HCT116 (cell line): ENCODE results near the gene WWOX. TPM values are rescaled to one million over a fixed set of nuclear protein-coding genes. Genes with fewer than 3 reads are reported as not detected.

Experiments used
- ATAC-seq: fragments of 200-7000 bp; cut with Tn5 transposase; 2 replicates; pipeline ENCODE4 v1.9.1; 2020; ENCODE audit warnings: mild to moderate bottlenecking, moderate library complexity
- BruUV-seq: library from RNA; stranded (reverse); fragments of 400-500 nt; replicated peaks from 2 replicates; lab custom pipeline; 2021; lab: Mats Ljungman, UMichigan
- CTCF ChIA-PET: fragments of 300-600 bp; sonication (Branson Sonifier 250); formaldehyde crosslinking; loops from one replicate; lab custom pipeline; 2021; ENCODE audit warnings: antibody characterized with exemption; lab: Charles Lee
- POLR2A ChIA-PET: fragments of 300-600, 350-600 bp; sonication (Branson Sonifier 250); formaldehyde crosslinking; loops from one replicate; lab custom pipeline; 2021; ENCODE audit warnings: antibody characterized with exemption; lab: Charles Lee
- RAD21 ChIA-PET, 2 experiments: fragments of 300-600 bp; sonication (Branson Sonifier 250); formaldehyde crosslinking; loops; one replicate each; lab custom pipeline; 2023; ENCODE audit warnings: low total read pairs in 2 of 2; ENCODE audit not compliant: uncharacterized antibody in 2 of 2, unreplicated experiment in 2 of 2, low non-redundant PET in 1 of 2; lab: Charles Lee
- DNase-seq: peaks from one replicate; pipeline ENCODE4 v3.0.0-alpha.2; 2010; ENCODE audit warnings: low read depth, low spot score
- H2AFZ ChIP-seq: fragments of 200-600 bp; shearing (Covaris generic), sonication (generic); 2 replicates; pipeline ENCODE4 v1.6.1; 2017; ENCODE audit warnings: low read depth, mixed run types, mixed read lengths, antibody characterized with exemption, low read length; ENCODE audit not compliant: poor library complexity, severe bottlenecking
- H3K27ac ChIP-seq: 2 replicates; pipeline ENCODE4 v1.5.1; 2012; ENCODE audit warnings: low read depth, low read length
- H3K27me3 ChIP-seq: fragments of 200-600 bp; sonication (generic); 2 replicates; pipeline ENCODE4 v1.6.1; 2016; ENCODE audit warnings: mixed run types, low read length, mixed read lengths; ENCODE audit not compliant: insufficient read depth
- H3K36me3 ChIP-seq, 2 experiments: fragments of 200-500 bp in 1 of 2; fragments of 200-600 bp in 1 of 2; sonication (Bioruptor generic) in 1 of 2; sonication (generic) in 1 of 2; 2 replicates each; pipeline versions ENCODE4 v1.5.1 to v1.6.1; 2014 to 2016; ENCODE audit warnings: low read length in 2 of 2, inconsistent platforms in 1 of 2, mixed read lengths in 1 of 2, mixed run types in 1 of 2; ENCODE audit not compliant: insufficient read depth in 2 of 2, control insufficient read depth in 1 of 2
- H3K4me1 ChIP-seq, 2 experiments: fragments of 200-600 bp in 1 of 2; sonication (generic) in 1 of 2; 2 replicates each; pipeline versions ENCODE4 v1.5.1 to v1.6.1; 2012 to 2017; ENCODE audit warnings: low read length in 2 of 2, inconsistent platforms in 1 of 2, mild to moderate bottlenecking in 1 of 2, mixed read lengths in 1 of 2, mixed run types in 1 of 2, moderate library complexity in 1 of 2; ENCODE audit not compliant: insufficient read depth in 2 of 2, control insufficient read depth in 1 of 2
- H3K4me2 ChIP-seq: fragments of 200-600 bp; sonication (generic); 2 replicates; pipeline ENCODE4 v1.6.1; 2017; ENCODE audit warnings: mixed run types, low read length, mixed read lengths
- H3K4me3 ChIP-seq, 2 experiments: fragments of 200-600 bp in 1 of 2; sonication (generic) in 1 of 2; replicated peaks in 1 of 2; 2 replicates each; pipeline ENCODE4 v1.5.1; 2011 to 2016; ENCODE audit warnings: low read length in 2 of 2, control low read depth in 1 of 2, low read depth in 1 of 2, mild to moderate bottlenecking in 1 of 2, mixed read lengths in 1 of 2, mixed run types in 1 of 2
- H3K79me2 ChIP-seq: fragments of 200-600 bp; sonication (generic); 2 replicates; pipeline ENCODE4 v1.6.1; 2017; ENCODE audit warnings: mild to moderate bottlenecking, mixed run types, low read length, moderate library complexity, mixed read lengths; ENCODE audit not compliant: insufficient read depth
- H3K9ac ChIP-seq: fragments of 200-600 bp; sonication (generic); 2 replicates; pipeline ENCODE4 v1.6.1; 2016; ENCODE audit warnings: low read length, mixed read lengths
- H3K9me2 ChIP-seq: fragments of 200-600 bp; sonication (generic), shearing (Covaris generic); 2 replicates; pipeline ENCODE4 v1.6.1; 2017; ENCODE audit warnings: mixed run types, mild to moderate bottlenecking, moderate library complexity; ENCODE audit not compliant: insufficient read depth
- H3K9me3 ChIP-seq, 2 experiments: fragments of 200-500 bp in 1 of 2; fragments of 200-600 bp in 1 of 2; sonication (Bioruptor generic) in 1 of 2; sonication (generic) in 1 of 2; 2 replicates each; pipeline ENCODE4 v1.6.1; 2014 to 2017; ENCODE audit warnings: low read length in 2 of 2, mixed read lengths in 2 of 2, inconsistent platforms in 1 of 2, low read depth in 1 of 2, mild to moderate bottlenecking in 1 of 2, mixed run types in 1 of 2, moderate library complexity in 1 of 2; ENCODE audit not compliant: control insufficient read depth in 1 of 2, insufficient read depth in 1 of 2
- H4K20me1 ChIP-seq: fragments of 200-600 bp; sonication (generic), shearing (Covaris generic); 2 replicates; pipeline ENCODE4 v1.6.1; 2017; ENCODE audit warnings: mixed run types, mild to moderate bottlenecking, moderate library complexity; ENCODE audit not compliant: insufficient read depth
- CEBPB ChIP-seq: IDR thresholded peaks from 2 replicates; pipeline ENCODE4 v1.6.1; 2012; ENCODE audit warnings: low read depth
- EGR1 ChIP-seq: IDR thresholded peaks from 2 replicates; pipeline ENCODE4 v1.6.1; 2012; ENCODE audit warnings: low read depth
- ELF1 ChIP-seq: IDR thresholded peaks from 2 replicates; pipeline ENCODE4 v1.6.1; 2012; ENCODE audit warnings: low read depth, borderline replicate concordance
- EZH2 ChIP-seq: fragments of 200-600 bp; sonication (generic); IDR thresholded peaks from 2 replicates; pipeline ENCODE4 v1.6.1; 2017; ENCODE audit warnings: antibody characterized with exemption, mixed run types
- EZH2phosphoT487 ChIP-seq: fragments of 200-600 bp; IDR thresholded peaks from 2 replicates; pipeline ENCODE4 v1.6.1; 2018; ENCODE audit warnings: antibody characterized with exemption, borderline replicate concordance
- POLR2A ChIP-seq: IDR thresholded peaks from 2 replicates; pipeline ENCODE4 v1.7.0; 2011; ENCODE audit warnings: borderline replicate concordance; ENCODE audit not compliant: insufficient read depth, insufficient read length; ENCODE audit errors: extremely low read depth
- POLR2AphosphoS5 ChIP-seq: IDR thresholded peaks from 2 replicates; pipeline ENCODE4 v1.6.1; 2011; ENCODE audit warnings: mild to moderate bottlenecking, low read depth, low read length, moderate library complexity
- RAD21 ChIP-seq: IDR thresholded peaks from 2 replicates; pipeline ENCODE4 v1.6.1; 2012; ENCODE audit warnings: low read depth, mild to moderate bottlenecking
- SP1 ChIP-seq: IDR thresholded peaks from 2 replicates; pipeline ENCODE4 v1.6.1; 2012; ENCODE audit warnings: low read depth
- TCF7L2 ChIP-seq: IDR thresholded peaks from 2 replicates; pipeline ENCODE4 v1.7.0; 2011; ENCODE audit warnings: borderline replicate concordance, inconsistent platforms; ENCODE audit not compliant: insufficient read depth, insufficient read length; ENCODE audit errors: extremely low read depth
- YY1 ChIP-seq: IDR thresholded peaks from 2 replicates; pipeline ENCODE4 v1.6.1; 2011; ENCODE audit warnings: low read length, low read depth, moderate library complexity, mild to moderate bottlenecking; ENCODE audit not compliant: insufficient replicate concordance; ENCODE audit errors: extremely low read depth
- ZBTB33 ChIP-seq: IDR thresholded peaks from 2 replicates; pipeline ENCODE4 v1.6.1; 2011; ENCODE audit warnings: mild to moderate bottlenecking, low read length, moderate library complexity; ENCODE audit not compliant: insufficient replicate concordance; ENCODE audit errors: extremely low read depth
- intact Hi-C: fragments of 100-400 bp; cut with micrococcal nuclease; formaldehyde crosslinking; loops from 2 replicates; pipeline ENCODE4 v1.10.0; 2022
- total RNA-seq: library from RNA; stranded (reverse); gene quantifications from one replicate; pipeline ENCODE4 v1.2.1, GENCODE V29; 2021; ENCODE audit not compliant: unreplicated experiment
- TF ChIP-seq, protein P1 (sequence below): IDR thresholded peaks from 2 replicates; pipeline ENCODE4 v1.6.1; 2012; ENCODE audit warnings: low read depth

WWOX gene
- total RNA-seq, 1 experiment from 2014 or later = 13.7 TPM

DNA sequence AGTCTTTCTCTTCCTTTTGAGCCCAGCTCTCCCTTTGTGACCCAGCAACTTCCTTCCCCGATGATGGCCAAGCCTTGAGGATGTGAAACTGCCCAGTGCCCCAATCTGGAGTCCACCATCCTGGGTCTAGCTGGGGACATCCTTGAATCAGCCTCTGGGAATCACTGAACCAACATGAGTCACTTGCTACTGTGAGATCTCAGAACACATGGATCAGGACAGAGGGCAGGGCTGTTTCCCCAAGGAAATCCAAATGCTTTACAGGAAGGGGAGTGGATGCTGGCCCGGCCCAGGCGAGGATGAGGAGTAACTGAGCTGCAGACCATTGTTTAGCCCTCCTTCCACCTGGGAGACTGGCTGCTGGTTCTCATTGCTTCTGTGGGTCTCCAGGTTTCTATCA, 547.6 kb downstream of the WWOX start:
- BruUV-seq = no TSS peak
- no peaks in the 10 kb centered on the region for H3K9me2 ChIP-seq
- H3K27ac ChIP-seq = no peak overlapping the region
- H3K4me3 ChIP-seq = no peak overlapping the region
- H3K27me3 ChIP-seq = no peaks in the 10 kb centered on the region
- TF ChIP-seq, protein P1, sequence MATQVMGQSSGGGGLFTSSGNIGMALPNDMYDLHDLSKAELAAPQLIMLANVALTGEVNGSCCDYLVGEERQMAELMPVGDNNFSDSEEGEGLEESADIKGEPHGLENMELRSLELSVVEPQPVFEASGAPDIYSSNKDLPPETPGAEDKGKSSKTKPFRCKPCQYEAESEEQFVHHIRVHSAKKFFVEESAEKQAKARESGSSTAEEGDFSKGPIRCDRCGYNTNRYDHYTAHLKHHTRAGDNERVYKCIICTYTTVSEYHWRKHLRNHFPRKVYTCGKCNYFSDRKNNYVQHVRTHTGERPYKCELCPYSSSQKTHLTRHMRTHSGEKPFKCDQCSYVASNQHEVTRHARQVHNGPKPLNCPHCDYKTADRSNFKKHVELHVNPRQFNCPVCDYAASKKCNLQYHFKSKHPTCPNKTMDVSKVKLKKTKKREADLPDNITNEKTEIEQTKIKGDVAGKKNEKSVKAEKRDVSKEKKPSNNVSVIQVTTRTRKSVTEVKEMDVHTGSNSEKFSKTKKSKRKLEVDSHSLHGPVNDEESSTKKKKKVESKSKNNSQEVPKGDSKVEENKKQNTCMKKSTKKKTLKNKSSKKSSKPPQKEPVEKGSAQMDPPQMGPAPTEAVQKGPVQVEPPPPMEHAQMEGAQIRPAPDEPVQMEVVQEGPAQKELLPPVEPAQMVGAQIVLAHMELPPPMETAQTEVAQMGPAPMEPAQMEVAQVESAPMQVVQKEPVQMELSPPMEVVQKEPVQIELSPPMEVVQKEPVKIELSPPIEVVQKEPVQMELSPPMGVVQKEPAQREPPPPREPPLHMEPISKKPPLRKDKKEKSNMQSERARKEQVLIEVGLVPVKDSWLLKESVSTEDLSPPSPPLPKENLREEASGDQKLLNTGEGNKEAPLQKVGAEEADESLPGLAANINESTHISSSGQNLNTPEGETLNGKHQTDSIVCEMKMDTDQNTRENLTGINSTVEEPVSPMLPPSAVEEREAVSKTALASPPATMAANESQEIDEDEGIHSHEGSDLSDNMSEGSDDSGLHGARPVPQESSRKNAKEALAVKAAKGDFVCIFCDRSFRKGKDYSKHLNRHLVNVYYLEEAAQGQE = no peak
- TF ChIP-seq CEBPB (no peak), POLR2A (no peak), ELF1 (no peak), EGR1 (no peak), EZH2 (no peak), TCF7L2 (no peak), SP1 (no peak), RAD21 (no peak), POLR2AphosphoS5 (no peak), EZH2phosphoT487 (no peak), YY1 (no peak), ZBTB33 (no peak)
- no peaks in the 10 kb centered on the region for H3K79me2 ChIP-seq
- ATAC-seq (no peak), DNase-seq (no peak)
- no peaks in the 10 kb centered on the region for H4K20me1 ChIP-seq
- H3K36me3 ChIP-seq = no peaks in the 10 kb centered on the region
- no peak overlapping the region for H3K9ac ChIP-seq
- H3K4me1 ChIP-seq = no peaks in the 10 kb centered on the region
- ChIA-PET POLR2A (no interaction called here), CTCF (no interaction called here), RAD21 (no interaction called here)
- no peak overlapping the region for H2AFZ ChIP-seq
- intact Hi-C loops = no loop called here
- H3K9me3 ChIP-seq = no peaks in the 10 kb centered on the region
- no peak overlapping the region for H3K4me2 ChIP-seq
